HepG2 (cell line): Measurements from ENCODE around the gene SERAC1. TPM values are rescaled to one million over a fixed set of nuclear protein-coding genes. Genes with fewer than 3 reads are reported as not detected.

ENCODE experiments used
- ATAC-seq: fragments of 200-7000 bp; cut with Tn5 transposase; 3 replicates; pipeline ENCODE4 v1.9.1; 2020; ENCODE audit warnings: mild to moderate bottlenecking, moderate library complexity
- BruUV-seq: library from RNA; stranded (reverse); fragments of 400-500 nt; replicated peaks from 2 replicates; lab custom pipeline; 2021; lab: Mats Ljungman, UMichigan
- CTCF ChIA-PET: fragments of 300-600 bp; formaldehyde crosslinking; extraction: SDS; loops from one replicate; lab custom pipeline; 2021; ENCODE audit warnings: low total read pairs, inconsistent platforms, low intra/inter-chr PET ratio; lab: Yijun Ruan, JAX
- POLR2A ChIA-PET: fragments of 350-600 bp; sonication (Branson Sonifier 250); formaldehyde crosslinking; loops from one replicate; lab custom pipeline; 2020; ENCODE audit warnings: antibody characterized with exemption, inconsistent platforms; lab: Yijun Ruan, JAX
- DNase-seq: peaks from one replicate; pipeline ENCODE4 v3.0.0-alpha.2; 2015; ENCODE audit warnings: low spot score
- FAIRE-seq: peaks from 3 replicates; lab custom pipeline; 2011; peaks lifted over from hg19 to GRCh38; lab: Jason Lieb, UNC
- H2AFZ ChIP-seq: one replicate; pipeline ENCODE4 v1.6.1; 2011; ENCODE audit warnings: low read length, inconsistent platforms
- H3K27ac ChIP-seq: fragments of 300-600 bp; 3 replicates; pipeline ENCODE4 v1.8.0; 2011; ENCODE audit warnings: mixed run types, mild to moderate bottlenecking, mixed read lengths, low read length, inconsistent platforms; ENCODE audit not compliant: insufficient read depth; ENCODE audit errors: extremely low read length
- H3K27me3 ChIP-seq, 2 experiments: fragments of 200-600 bp in 1 of 2; 2 replicates in 1 of 2; 3 replicates in 1 of 2; pipeline versions ENCODE4 v1.6.0 to v1.8.0; 2011; ENCODE audit warnings: low read length in 2 of 2, mild to moderate bottlenecking in 2 of 2, moderate library complexity in 2 of 2, inconsistent platforms in 1 of 2; ENCODE audit not compliant: insufficient read depth in 2 of 2, control insufficient read depth in 1 of 2
- H3K36me3 ChIP-seq, 2 experiments: fragments of 200-600 bp in 1 of 2; replicated peaks in 1 of 2; 2 replicates in 1 of 2; 3 replicates in 1 of 2; pipeline versions ENCODE4 v1.5.1 to v1.8.0; 2011; ENCODE audit warnings: low read length in 2 of 2, inconsistent platforms in 1 of 2; ENCODE audit not compliant: insufficient read depth in 2 of 2, control insufficient read depth in 1 of 2
- H3K4me1 ChIP-seq: 2 replicates; pipeline ENCODE4 v1.5.1; 2012; ENCODE audit warnings: low read length, inconsistent platforms; ENCODE audit not compliant: insufficient read depth
- H3K4me2 ChIP-seq: 2 replicates; pipeline ENCODE4 v1.6.0; 2011; ENCODE audit warnings: low read depth, low read length, inconsistent platforms
- H3K4me3 ChIP-seq, 3 experiments: fragments of 200-600 bp in 1 of 3; sonication (generic), shearing (Covaris generic) in 1 of 3; replicated peaks in 1 of 3; 2 replicates each; pipeline ENCODE4 v1.5.1; 2011 to 2016; ENCODE audit warnings: low read length in 3 of 3, inconsistent platforms in 2 of 3, low read depth in 2 of 3, mild to moderate bottlenecking in 2 of 3, control low read depth in 1 of 3, mixed read lengths in 1 of 3; ENCODE audit not compliant: insufficient read depth in 1 of 3
- H3K79me2 ChIP-seq: one replicate; pipeline ENCODE4 v1.6.1; 2011; ENCODE audit warnings: low read length, inconsistent platforms; ENCODE audit not compliant: insufficient read depth
- H3K9ac ChIP-seq: 2 replicates; pipeline ENCODE4 v1.6.0; 2011; ENCODE audit warnings: mild to moderate bottlenecking, low read depth, low read length, inconsistent platforms; ENCODE audit not compliant: insufficient read depth
- H3K9me3 ChIP-seq: 2 replicates; pipeline ENCODE4 v1.5.1; 2012; ENCODE audit warnings: mild to moderate bottlenecking, low read length
- H4K20me1 ChIP-seq: 2 replicates; pipeline ENCODE4 v1.6.0; 2011; ENCODE audit warnings: inconsistent platforms, mild to moderate bottlenecking, low read length, moderate library complexity; ENCODE audit not compliant: insufficient read depth
- DR1 ChIP-seq: sonication (generic); formaldehyde crosslinking; IDR thresholded peaks from 2 replicates; pipeline ENCODE4 v1.8.0; 2021; ENCODE audit warnings: mild to moderate bottlenecking, missing genetic modification reagents, inconsistent platforms
- POLR2AphosphoS2 ChIP-seq: IDR thresholded peaks from 2 replicates; pipeline ENCODE4 v1.6.1; 2011; ENCODE audit warnings: low read depth, low read length, improper control_type of control experiment
- POLR2G ChIP-seq: fragments of 200-400 bp; formaldehyde crosslinking; IDR thresholded peaks from 2 replicates; pipeline ENCODE4 v1.6.1; 2018; ENCODE audit warnings: mild to moderate bottlenecking, low read depth, low read length, moderate library complexity
- SKI ChIP-seq: fragments of 450-650 bp; IDR thresholded peaks from one replicate; pipeline ENCODE4 v1.6.1; 2018; ENCODE audit warnings: mild to moderate bottlenecking; ENCODE audit not compliant: partially characterized antibody
- SSRP1 ChIP-seq: IDR thresholded peaks from 2 replicates; pipeline ENCODE4 v1.6.1; 2016; ENCODE audit warnings: control low read depth
- TOPORS ChIP-seq: sonication (generic); formaldehyde crosslinking; IDR thresholded peaks from 2 replicates; pipeline ENCODE4 v1.8.0; 2023; ENCODE audit warnings: mild to moderate bottlenecking, missing genetic modification reagents
- U2AF1 ChIP-seq: fragments of 200-400 bp; formaldehyde crosslinking; optimal IDR thresholded peaks from 2 replicates; pipeline ENCODE3; 2017; ENCODE audit warnings: mild to moderate bottlenecking, low read depth, low read length
- ZNF121 ChIP-seq: sonication (generic); formaldehyde crosslinking; IDR thresholded peaks from 2 replicates; pipeline ENCODE4 v1.5.0; 2020; ENCODE audit warnings: mild to moderate bottlenecking, missing genetic modification reagents
- ZNF430 ChIP-seq: sonication (generic); formaldehyde crosslinking; IDR thresholded peaks from 2 replicates; pipeline ENCODE4 v1.9.0; 2021; ENCODE audit warnings: mild to moderate bottlenecking, missing genetic modification reagents
- ZNF770 ChIP-seq: sonication (generic); formaldehyde crosslinking; IDR thresholded peaks from 2 replicates; pipeline ENCODE4 v1.5.0; 2020; ENCODE audit warnings: mild to moderate bottlenecking, missing genetic modification reagents
- WGBS: methylation state at CpG from one replicate; pipeline ENCODE4 v1.1.6; 2017; ENCODE audit warnings: low lambda C conversion rate; 5-methylcytosine and 5-hydroxymethylcytosine counted together
- in situ Hi-C: cut with HindIII; loops from 2 replicates; pipeline ENCODE4 v1.10.0; 2017; ENCODE audit warnings: low pct_unique_long_range_greater_than_20kb; ENCODE audit not compliant: extremely low pct_ligation_motif_present
- intact Hi-C: fragments of 100-400 bp; cut with micrococcal nuclease; formaldehyde crosslinking; loops from one replicate; pipeline ENCODE4 v1.10.0; 2022; ENCODE audit not compliant: unreplicated experiment
- polyA plus RNA-seq, 8 experiments: library from polyadenylated mRNA; depleted of rRNA in 3 of 8; stranded (reverse) in 7 of 8; unstranded in 1 of 8; fragments of >200 nt; fragmentation: Illumina TruSeq in 4 of 8; extraction: Trizol in 4 of 8; gene quantifications; 2 replicates each; pipeline versions ENCODE4 v1.2.1 to v1.2.3, GENCODE V29; 2011 to 2016; ENCODE audit warnings: low read depth in 4 of 8, missing spikeins in 1 of 8, mixed read lengths in 1 of 8; ENCODE audit not compliant: insufficient read depth in 1 of 8
- total RNA-seq, 5 experiments: library from RNA; depleted of rRNA; stranded (reverse); fragments of >200 nt; fragmentation: Illumina TruSeq; extraction: Trizol; gene quantifications; 2 replicates each; pipeline ENCODE4 v1.2.3, GENCODE V29; 2016; ENCODE audit warnings: low read depth in 1 of 5

Gene SERAC1
- total and polyA plus RNA-seq, 2 of the 13 experiments (the other 11 are each of a cell fraction or from before 2014, with no cell fraction given) = 4.5 to 8.1 TPM

- no peak for TF ChIP-seq SKI
- TF ChIP-seq DR1 (CRISPR knock-in tag) = no peak
- no peak for TF ChIP-seq ZNF430 (CRISPR knock-in tag)
These were observed 54.3 kb downstream of the SERAC1 start (continued) for GRCh38 chr6:158113802-158114201.

DNA sequence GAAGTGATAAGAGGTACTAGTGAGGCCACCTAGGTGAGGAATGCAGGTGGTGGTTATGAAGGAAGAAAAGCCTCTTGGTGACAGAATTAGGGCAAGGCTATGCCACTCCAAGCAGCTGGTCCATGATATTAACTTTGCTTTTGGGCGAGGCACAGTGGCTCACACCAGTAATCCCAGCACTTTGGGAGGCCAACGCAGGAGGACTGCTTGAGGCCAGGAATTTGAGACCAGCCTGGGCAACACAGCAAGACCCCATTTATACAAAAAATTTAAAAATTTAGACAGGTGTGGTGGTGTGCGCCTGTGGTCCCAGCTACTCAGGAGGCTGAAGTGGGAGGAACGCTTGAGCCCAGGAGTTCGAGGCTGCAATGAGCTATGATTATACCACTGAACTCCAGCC is 56.1 kb downstream of the SERAC1 start:
- CTCF ChIA-PET = no interaction called here
- no peaks in the 10 kb centered on the region for H3K27me3 ChIP-seq
- H2AFZ ChIP-seq = no peak overlapping the region
- H3K4me1 ChIP-seq = peaks cover 9% of the 10 kb centered on the region
- H3K36me3 ChIP-seq = peaks cover 0 to 5% of the 10 kb centered on the region in 2 experiments; a peak in 2 of 5 replicates
- intact Hi-C loops = no loop called here
- WGBS = 95% methylated on average over 5 of the region's 5 CpGs
- no peaks in the 10 kb centered on the region for H3K9me3 ChIP-seq
- ATAC-seq (no peak), FAIRE-seq (no peak), DNase-seq (no peak)
- no peak overlapping the region for H3K9ac ChIP-seq
- H3K4me2 ChIP-seq = no peak overlapping the region
- POLR2A ChIA-PET = interaction anchor here (1.0 kb wide), 1 partner anchor 10 kb away, joined by 3 read pairs; no protein-coding TSS in a partner anchor
- no peak overlapping the region for H3K27ac ChIP-seq
- H3K4me3 ChIP-seq = no peak overlapping the region
- H4K20me1 ChIP-seq = no peaks in the 10 kb centered on the region
- TF ChIP-seq POLR2G (peak; percentile 30; the same call in 1 of the 2 replicates), U2AF1 (no peak), TOPORS (CRISPR knock-in tag) (no peak), ZNF121 (peak; percentile 84), SSRP1 (peak; percentile 49; the same call in 1 of the 2 replicates), POLR2AphosphoS2 (peak; percentile 46; the same call in 1 of the 2 replicates), ZNF770 (CRISPR knock-in tag) (peak; percentile 29; the same call in 1 of the 2 replicates)
- BruUV-seq = no TSS peak
- no peaks in the 10 kb centered on the region for H3K79me2 ChIP-seq
- in situ Hi-C loops = no loop called here
